HG02678 (cell line): ENCODE results near the gene SLC26A5.
A peak's percentile ranks its signal among the peaks of the same experiment; 100 is the strongest.
"Not testable (repeated sequence)": the region's sequence is repeated elsewhere in the genome, so short reads cannot be mapped to it uniquely, and the experiment has no call there.

Source experiments
- ATAC-seq: cut with Tn5 transposase; IDR thresholded peaks from one replicate; pipeline ENCODE4 v1.9.1; 2021; ENCODE audit warnings: mild to moderate bottlenecking, moderate library complexity; ENCODE audit not compliant: unreplicated experiment

Gene SLC26A5, protein sequence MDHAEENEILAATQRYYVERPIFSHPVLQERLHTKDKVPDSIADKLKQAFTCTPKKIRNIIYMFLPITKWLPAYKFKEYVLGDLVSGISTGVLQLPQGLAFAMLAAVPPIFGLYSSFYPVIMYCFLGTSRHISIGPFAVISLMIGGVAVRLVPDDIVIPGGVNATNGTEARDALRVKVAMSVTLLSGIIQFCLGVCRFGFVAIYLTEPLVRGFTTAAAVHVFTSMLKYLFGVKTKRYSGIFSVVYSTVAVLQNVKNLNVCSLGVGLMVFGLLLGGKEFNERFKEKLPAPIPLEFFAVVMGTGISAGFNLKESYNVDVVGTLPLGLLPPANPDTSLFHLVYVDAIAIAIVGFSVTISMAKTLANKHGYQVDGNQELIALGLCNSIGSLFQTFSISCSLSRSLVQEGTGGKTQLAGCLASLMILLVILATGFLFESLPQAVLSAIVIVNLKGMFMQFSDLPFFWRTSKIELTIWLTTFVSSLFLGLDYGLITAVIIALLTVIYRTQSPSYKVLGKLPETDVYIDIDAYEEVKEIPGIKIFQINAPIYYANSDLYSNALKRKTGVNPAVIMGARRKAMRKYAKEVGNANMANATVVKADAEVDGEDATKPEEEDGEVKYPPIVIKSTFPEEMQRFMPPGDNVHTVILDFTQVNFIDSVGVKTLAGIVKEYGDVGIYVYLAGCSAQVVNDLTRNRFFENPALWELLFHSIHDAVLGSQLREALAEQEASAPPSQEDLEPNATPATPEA

DNA sequence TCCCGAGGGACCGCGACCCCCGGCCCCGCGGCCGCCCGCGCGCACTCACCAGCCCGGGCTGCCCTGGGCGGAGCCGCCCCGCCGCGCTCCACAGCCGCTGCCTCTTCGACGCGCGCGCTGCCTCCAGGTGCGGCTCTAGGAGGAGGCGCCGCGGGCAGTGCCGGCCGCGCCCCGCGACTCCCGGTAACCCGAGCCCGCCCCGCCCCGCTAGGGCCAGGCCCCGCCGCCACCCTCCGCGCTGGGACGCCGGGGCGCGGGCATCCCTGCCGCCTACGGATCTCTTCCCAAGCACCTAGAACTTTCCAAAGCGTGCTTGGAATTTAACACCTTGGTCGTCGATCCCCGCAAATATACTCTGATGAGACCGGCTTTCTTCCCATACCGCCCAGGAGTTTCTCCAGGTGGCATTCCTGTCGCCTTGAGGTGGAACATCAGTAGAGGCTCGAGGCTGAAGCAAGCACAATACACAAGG, at the start of gene SLC26A5:
Gene SLC26A5 (minus strand): TSS at position 159 of the 472 bp plus-strand sequence. CDS start 24,693 bp downstream, outside the sequence.
- ATAC-seq, result peak; percentile 61

DNA sequence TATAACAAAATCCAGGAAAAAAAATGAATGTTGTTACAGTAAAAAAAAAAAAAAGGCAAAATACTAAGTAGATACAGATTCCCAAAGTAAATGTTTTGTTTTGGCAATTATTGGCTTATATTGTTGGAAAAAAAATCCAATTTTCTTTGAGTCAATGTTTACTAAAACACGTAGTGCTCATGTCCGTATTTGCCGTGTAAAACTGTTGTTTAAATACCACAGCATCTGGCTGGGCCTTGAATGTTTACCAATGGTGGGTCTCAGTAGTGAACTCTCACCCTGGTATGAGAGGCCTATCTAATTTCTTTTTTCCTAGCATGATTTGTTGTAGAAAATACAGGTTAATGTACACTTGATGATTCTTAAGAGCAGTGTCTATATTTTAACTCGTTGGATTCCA, 41.4 kb upstream of the SLC26A5 start:
- ATAC-seq, result no peak

DNA sequence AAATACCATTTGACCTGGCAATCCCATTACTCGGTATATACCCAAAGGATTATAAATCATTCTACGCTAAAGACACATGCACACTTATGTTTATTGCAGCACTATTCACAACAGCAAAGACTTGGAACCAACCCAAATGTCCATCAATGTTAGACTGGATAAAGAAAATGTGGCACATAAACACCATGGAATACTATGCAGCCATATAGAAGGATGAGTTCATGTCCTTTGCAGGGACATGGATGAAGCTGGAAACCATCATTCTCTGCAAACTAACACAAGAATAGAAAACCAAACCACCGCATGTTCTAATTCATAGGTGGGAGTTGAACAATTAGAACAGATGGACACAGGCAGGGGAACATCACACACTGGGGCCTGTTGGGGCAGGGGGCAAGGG, 40.9 kb upstream of the SLC26A5 start:
- ATAC-seq, result not testable (repeated sequence)

DNA sequence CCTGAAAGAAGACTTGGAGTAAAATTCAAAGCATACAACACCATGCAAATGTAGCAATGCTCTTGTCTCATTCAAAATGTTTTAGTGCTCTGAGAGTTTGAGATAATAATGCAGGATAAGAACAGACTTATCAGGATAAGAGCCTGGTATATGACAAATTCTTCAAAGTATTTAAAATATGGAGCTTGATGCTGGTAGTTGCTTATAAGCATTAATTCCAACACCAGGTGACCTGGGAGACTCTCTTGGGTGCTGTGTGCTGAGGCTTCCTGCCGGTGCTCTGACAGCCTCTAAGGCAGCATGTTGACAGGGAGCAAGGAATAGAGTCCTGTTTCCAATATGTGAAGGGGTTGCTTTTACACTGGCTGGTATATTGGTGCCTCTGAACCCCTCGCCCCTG, 34.8 kb upstream of the SLC26A5 start:
- ATAC-seq, result no peak

DNA sequence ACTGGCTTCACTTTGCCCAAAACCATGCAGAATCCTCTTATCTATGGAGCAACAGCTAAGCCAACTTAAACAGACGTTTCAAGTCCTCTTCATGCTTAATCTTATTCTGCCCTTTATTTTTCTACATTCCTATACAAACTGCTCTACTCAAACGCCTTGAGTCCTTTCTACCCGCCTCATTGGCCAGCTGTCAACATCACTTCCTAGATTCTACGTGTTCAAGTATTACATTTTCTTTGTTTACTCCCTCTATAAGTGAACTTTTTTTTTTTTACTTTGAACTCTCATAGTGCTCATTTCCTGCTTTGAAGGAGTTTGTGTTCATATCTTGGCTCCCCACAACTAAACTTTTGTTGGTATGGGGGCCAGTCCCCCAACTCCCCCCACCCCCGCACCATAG, 28.9 kb upstream of the SLC26A5 start:
- no peak for ATAC-seq

DNA sequence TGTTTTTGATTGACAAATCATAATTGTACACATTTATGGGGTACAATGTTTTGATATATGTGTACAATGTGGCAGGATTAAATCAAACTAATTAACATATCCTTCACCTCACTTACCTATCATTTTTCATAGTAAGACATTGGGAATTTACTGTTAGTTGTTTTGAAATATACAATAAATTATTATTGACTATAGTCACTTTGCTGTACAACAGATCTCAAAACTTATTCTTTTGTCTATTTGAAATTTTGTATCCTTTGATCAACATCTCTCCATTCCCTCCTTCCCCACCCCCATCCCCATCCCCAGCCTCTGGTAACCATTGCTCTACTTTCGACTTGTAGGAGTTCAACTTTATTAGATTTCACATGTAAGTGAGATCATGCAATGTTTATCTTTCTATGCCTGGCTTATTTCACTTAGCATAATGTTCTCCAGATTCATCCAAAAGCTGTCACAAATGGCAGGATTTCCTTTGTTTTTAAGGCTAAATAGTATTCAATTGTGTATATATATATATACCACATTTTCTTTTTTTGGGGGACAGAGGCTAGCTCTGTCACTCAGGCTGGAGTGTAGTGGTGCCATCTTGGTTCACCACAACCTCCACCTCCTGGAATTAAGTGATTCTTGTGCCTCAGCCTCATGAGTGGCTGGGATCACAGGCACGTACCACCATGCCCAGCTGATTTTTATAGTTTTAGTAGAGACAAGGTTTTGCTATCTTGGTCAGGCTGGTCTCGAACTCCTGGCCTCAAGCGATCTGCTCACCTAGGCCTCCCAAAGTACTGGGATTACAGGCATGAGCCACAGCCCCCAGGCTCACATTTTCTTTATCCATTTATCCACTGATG, 23.3 kb upstream of the SLC26A5 start:
- ATAC-seq, result no peak

DNA sequence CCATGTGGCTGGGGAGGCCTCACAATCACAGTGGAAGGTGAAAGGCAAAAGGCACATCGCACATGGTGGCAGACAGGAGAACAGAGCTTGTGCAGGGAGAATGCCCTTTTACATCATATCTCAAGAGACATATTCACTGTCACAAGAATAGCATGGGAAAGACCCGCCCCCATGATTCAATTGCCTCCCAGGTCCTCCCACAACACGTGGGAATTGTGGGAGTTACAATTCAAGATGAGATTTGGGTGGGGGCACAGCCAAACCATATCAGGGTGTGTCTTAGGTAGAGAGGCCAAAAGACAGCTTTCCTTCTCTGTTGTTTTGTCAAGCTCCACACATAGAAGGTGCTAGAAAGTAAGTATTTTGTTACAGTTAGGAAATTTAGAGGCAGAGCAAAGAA, 20.8 kb upstream of the SLC26A5 start:
- ATAC-seq, result no peak

DNA sequence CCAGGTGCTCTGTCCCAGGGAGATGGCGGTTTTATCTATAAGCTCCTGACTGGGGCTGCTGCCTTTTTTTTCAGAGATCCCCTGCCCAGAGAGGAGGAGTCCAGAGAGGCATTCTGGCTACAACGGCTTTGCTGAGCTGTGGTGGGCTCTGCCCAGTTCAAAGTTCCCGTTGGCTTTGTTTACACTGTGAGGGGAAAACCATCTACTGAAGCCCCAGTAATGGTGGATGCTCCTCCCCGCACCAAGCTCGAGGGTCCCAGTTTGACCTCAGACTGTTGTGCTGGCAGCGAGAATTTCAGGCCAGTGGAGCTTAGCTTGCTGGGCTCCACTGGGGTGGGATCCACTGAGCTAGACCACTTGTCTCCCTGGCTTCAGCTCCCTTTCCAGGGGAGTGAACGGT, 16.4 kb upstream of the SLC26A5 start:
- no peak for ATAC-seq

DNA sequence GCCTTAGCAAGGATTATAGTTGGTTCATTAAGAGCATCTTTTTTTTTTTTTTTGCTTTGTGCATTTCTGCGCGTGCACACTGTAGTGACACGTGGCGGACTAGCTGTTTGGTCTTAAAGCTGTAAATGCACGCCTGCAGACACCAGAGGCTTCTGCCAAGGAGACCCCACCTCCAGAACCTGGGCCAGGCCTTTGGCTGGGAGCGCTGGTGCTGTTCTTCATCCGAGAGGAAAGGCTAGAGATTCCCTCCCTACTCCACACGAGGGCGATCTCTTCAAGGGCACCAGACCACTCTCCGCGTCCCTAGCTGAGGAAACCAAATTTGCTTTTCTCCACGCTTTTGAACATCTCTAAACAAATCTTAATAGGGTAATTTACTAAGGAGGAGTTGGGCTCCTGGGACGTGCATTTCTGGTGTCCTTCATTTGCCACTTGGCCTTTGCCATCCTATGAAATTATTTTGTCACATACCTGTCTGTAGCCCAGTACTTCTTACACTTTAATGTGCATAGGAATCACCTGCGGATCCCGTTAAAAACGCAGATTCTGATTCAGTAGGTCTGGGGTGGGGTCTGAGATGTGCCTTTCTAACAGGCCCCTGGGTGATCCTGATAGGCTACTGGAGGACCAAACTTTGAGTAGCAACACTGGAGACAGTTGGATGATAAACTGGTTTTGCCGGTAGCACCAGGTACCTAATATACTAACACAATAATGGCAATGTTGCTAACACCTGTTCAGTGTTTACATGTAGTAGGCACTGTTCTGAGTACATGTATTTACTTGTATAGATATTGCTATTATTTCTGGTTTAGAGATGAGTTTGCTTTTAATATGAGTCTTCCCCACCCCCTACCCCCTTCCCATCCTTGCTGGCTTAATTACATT, 1.3 kb upstream of the SLC26A5 start:
- ATAC-seq, result peak; percentile 79

DNA sequence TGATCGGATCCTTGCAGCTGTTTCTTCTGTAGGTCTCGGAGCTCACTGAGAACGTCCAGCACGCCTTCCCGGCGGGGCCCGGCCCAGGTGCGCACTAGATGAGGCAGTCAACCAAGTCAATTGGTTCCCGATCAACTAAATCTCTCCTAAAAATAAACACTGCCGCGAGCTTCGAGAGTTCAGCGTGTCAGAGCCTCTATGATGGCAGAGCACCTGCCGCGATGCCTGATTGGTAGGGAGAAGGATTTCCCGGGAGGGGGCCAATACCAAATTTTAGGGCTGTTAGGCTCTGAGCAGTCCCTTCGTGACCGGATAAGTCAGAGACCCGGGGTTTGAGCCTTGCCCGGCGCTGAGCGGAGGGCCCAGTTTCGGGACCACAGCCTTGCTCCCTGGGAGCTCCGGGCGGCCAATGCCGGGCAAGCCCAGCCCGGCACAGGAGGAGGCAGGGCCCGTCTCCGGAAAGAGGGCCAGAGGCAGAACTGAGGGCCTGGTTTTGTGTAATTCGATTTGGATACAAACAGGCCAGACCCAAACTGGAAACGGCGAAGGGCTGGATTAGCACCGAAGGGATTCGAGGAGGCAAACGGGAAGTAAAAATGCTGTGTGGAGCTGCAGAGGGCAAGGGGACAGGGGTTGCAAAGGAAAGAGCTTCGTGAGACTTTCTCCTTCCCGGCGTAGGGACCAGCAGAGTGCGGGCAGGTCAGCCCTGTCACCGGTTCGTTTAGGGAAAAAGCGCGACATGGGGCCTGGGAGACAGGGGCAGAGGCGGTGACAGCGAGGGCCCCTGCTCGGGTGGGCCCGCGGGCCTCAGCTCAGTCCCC, 569 bp downstream of the SLC26A5 start:
- ATAC-seq, result peak; percentile 24

DNA sequence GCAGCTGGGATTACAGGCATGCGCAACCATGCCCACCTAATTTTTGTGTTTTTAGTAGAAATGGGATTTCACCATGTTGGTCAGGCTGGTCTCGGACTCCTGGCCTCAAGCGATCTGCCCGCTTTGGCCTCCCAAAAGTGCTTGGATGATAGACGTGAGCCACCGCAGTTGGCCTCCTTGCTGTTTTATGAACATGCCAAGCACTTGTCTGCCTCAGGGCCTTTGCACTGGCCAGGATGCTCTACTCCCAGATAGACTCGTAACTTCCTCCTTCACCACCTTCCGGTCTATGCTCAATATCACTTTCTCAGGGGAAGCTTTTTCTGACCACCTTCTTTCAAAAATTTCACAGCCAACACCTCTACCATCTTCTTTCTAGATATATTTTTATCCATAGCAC, 6.3 kb downstream of the SLC26A5 start:
- no peak for ATAC-seq

DNA sequence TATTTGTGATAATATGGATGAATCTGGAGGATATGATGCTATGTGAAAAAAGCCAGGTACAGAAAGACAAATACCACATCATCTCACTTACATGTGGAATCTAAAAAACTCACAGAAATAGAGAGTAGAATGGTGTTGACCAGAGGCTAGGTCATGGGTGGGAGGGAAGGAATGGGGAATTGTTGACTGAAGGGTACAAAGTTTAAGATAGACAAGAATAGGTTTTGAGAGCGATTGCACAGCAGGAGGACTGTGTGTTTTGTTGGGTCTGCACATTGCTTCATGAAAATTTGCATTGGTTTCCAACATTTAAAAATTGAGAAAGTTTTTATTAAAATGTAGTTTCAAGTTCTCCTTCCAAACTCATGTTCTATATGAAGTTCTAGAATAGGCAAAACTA, 8.4 kb downstream of the SLC26A5 start:
- ATAC-seq, result no peak

DNA sequence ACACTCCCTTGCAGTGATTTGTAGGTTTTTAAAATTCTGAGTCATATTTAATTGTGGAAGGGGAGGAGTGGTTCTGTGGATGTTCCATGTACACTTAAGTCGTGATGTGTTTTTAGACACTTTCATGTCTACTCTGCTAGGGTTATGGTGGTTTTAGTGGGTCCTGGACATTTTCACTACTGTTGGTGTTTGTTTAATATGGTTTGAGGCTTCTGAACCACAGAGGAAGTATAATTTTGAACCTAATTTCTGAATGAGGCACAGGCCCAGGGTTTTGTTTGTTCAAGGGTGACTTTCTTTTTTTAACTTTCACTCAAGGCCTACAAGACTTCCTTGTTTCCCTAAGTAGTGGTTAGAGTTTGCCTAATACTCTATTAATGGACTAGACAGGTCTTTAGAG, 13.3 kb downstream of the SLC26A5 start:
- ATAC-seq, result peak; percentile 48

DNA sequence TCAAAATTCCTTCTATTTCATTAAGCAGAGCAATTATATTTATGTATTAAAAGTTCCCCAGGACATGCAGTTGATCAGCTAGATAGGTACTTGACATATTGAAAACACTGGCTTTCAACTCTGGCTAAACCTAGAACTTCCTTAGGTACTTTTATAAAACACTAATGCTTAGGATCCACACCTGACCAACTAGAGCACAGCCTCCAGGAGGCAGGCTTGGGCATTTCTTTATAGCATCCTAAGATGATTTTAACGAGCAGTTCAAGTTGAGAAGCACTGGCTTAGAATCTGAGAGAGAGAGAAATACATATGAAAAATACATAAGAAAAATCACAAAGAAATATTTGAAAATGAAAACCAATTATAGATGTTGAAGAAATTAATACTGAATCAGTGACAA, 20.8 kb downstream of the SLC26A5 start:
- no peak for ATAC-seq

DNA sequence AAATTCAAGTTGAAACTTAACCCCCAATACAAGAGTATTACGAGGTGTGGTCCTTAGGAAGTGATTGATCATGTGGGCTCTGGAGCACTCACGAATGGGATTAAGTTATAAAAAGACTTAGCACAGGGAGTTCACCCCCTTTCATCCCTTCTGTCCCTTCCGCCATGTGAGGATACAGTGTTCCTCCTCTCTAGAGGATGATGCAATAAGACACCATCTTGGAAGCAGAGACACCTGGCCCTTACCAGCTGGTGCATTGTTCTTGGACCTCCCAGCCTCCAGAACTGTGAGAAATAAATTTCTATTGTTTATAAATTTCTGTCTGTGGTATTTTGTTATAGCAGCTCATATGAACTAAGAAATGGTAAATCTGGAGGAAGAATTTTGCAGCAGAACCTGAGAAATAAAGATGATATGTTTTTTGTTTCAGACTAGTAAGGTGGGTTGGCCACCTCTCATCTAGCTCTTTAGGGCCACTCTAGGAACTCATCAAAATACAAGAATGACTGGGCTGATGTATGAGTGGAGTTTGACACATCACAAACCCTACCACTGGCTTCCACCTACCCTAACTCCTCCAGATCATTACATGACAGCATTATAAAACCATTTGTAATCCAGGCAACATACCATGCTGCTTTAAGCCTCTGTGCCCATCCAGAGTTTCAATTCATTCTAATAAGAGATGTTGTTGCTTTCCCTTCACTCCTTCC, 22.4 kb downstream of the SLC26A5 start:
- no peak for ATAC-seq

DNA sequence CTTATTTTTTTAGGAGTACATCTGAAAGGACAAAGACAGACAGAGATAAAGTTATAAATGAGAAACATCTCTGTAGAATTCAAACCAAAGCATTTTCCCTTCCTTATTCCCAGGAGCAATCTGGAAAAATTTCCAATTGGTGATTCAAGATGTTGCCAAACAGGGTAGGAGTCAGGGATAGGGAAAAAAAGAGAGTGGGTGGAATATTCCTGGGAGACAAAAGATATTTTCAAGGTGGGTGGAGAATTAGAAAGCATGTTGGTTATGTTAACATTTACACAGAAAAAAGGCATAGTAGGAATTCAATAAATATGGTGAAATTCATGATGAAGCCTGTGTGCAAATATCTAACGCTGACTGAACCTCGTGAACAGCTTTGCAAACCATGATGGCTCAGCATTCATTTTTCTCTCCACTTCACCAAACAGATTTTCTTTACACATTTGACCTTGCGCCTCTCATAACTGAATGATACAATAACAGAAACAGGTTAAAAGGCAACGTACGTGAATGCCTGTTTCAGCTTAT, 25.1 kb downstream of the SLC26A5 start:
- no peak for ATAC-seq

DNA sequence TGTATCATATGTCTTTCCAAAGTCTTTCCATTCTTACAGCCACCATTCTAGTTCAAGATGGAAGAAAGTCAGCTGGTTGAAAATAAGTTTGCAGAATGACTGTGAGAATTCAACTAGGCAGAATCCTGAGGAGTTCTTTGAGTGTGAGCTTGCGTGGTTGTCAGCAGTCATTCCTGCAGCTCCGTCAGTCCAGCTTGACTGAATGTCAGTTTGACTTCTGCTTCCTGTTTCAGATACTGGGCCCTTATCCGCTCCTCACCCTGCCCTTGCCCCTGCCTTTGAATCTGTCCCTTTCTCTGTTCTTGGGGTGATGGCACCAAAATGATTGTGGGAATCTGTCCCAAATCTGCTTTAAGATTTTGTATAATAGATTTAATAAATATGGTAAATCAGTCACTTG, 27.8 kb downstream of the SLC26A5 start:
- ATAC-seq, result no peak

DNA sequence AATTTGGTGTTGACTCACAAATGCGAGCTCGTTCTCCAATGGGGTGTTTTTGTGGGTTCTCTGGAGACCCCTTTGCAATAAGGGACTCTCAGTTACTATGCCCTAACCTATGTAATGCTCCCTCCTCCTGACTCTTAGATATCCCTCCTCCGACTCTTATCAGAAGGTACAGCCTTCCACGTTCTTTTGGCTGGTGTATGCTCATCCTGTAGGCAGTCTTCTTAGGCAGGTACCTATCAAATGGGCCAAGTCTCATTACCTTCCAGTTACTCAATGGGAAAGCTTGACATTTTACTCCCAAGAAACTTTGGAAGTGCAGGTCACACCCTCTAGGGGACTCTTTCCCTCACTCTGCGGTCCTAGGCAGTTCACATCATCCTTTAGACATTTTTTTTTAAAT, 32.6 kb downstream of the SLC26A5 start:
- ATAC-seq, result no peak

DNA sequence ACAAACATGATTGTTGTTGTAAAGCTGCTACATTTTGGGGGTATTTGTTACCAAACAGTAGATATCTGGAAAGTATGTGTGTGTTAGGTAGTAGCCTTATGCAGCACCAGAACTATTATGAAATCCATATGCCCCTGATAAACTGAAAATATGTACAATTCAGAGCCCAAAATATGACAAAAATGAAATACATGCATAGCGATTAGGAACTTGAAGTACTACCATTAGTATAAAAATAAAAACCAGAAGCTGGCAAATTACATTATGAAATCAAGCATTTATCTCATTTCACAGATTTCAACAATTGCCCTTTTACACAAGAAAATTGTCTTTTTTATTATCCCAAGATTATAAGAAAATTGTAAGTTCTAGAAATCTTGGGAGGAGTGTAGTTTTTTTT, 33.9 kb downstream of the SLC26A5 start:
- ATAC-seq, result no peak
